H1 (cell line): ENCODE data around the gene EMD. TPM values are rescaled to one million over a fixed set of nuclear protein-coding genes. Genes with fewer than 3 reads are reported as not detected.

Experiments used
- CTCF ChIA-PET: fragments of 300-600 bp; sonication (Branson Sonifier 250); formaldehyde crosslinking; loops from one replicate; lab custom pipeline; 2021; ENCODE audit not compliant: partially characterized antibody; lab: Charles Lee
- POLR2A ChIA-PET: fragments of 300-600 bp; sonication (Branson Sonifier 250); formaldehyde crosslinking; loops from one replicate; lab custom pipeline; 2021; ENCODE audit warnings: inconsistent platforms; ENCODE audit not compliant: partially characterized antibody; lab: Charles Lee
- DNase-seq, 2 experiments: peaks; one replicate each; pipeline versions ENCODE4 v3.0.0 to v3.0.0-alpha.2; 2010 to 2022; ENCODE audit warnings: low spot score in 2 of 2, low read depth in 1 of 2, mixed read lengths in 1 of 2
- FAIRE-seq: peaks from 2 replicates; lab custom pipeline; 2011; peaks lifted over from hg19 to GRCh38; lab: Jason Lieb, UNC
- H2AFZ ChIP-seq: 2 replicates; pipeline ENCODE4 v1.8.1; 2012; ENCODE audit warnings: low read length, inconsistent platforms
- H2AK5ac ChIP-seq: 2 replicates; pipeline ENCODE4 v1.6.1; 2013; ENCODE audit warnings: low read depth, low read length
- H2BK120ac ChIP-seq: replicated peaks from 2 replicates; pipeline ENCODE3; 2013; ENCODE audit warnings: low read depth, low read length, inconsistent platforms
- H2BK12ac ChIP-seq: 2 replicates; pipeline ENCODE4 v1.6.1; 2013; ENCODE audit warnings: low read depth, low read length
- H2BK15ac ChIP-seq: 2 replicates; pipeline ENCODE4 v1.6.1; 2013; ENCODE audit warnings: low read length
- H2BK20ac ChIP-seq: 2 replicates; pipeline ENCODE4 v1.6.1; 2013; ENCODE audit warnings: low read length
- H2BK5ac ChIP-seq: 2 replicates; pipeline ENCODE4 v1.6.1; 2013; ENCODE audit warnings: low read depth, low read length
- H3K14ac ChIP-seq: 2 replicates; pipeline ENCODE4 v1.6.1; 2013; ENCODE audit warnings: inconsistent platforms; ENCODE audit not compliant: insufficient read length
- H3K18ac ChIP-seq: 2 replicates; pipeline ENCODE4 v1.6.1; 2013; ENCODE audit warnings: low read length; ENCODE audit errors: extremely low read depth
- H3K23ac ChIP-seq: 2 replicates; pipeline ENCODE4 v1.6.1; 2013; ENCODE audit warnings: inconsistent platforms; ENCODE audit not compliant: insufficient read length
- H3K23me2 ChIP-seq: 2 replicates; pipeline ENCODE4 v1.6.1; 2013; ENCODE audit warnings: low read depth, low read length
- H3K27ac ChIP-seq: 2 replicates; pipeline ENCODE4 v1.6.1; 2011; ENCODE audit warnings: low read depth, low read length, inconsistent platforms
- H3K27me3 ChIP-seq, 4 experiments: replicated peaks in 1 of 4; 1 replicate in 1 of 4; 2 replicates in 3 of 4; pipeline versions ENCODE4 v1.6.1 to v1.8.1; 2011 to 2013; ENCODE audit warnings: low read length in 3 of 4, mild to moderate bottlenecking in 3 of 4, inconsistent platforms in 2 of 4, mixed read lengths in 2 of 4, moderate library complexity in 1 of 4; ENCODE audit not compliant: control insufficient read depth in 3 of 4, insufficient read depth in 3 of 4; ENCODE audit errors: extremely low read depth in 1 of 4
- H3K36me3 ChIP-seq, 4 experiments: 2 replicates each; pipeline versions ENCODE4 v1.6.1 to v1.8.1; 2011 to 2013; ENCODE audit warnings: mild to moderate bottlenecking in 4 of 4, low read length in 3 of 4, moderate library complexity in 2 of 4, control low read depth in 1 of 4, inconsistent platforms in 1 of 4; ENCODE audit not compliant: insufficient read depth in 4 of 4, control insufficient read depth in 2 of 4
- H3K4ac ChIP-seq: replicated peaks from 2 replicates; pipeline ENCODE3; 2013; ENCODE audit warnings: low read length, low read depth, mixed read lengths, inconsistent platforms; ENCODE audit not compliant: insufficient read length
- H3K4me1 ChIP-seq, 4 experiments: replicated peaks in 1 of 4; 1 replicate in 1 of 4; 2 replicates in 3 of 4; pipeline versions ENCODE4 v1.6.1 to v1.8.1; 2011 to 2013; ENCODE audit warnings: low read length in 3 of 4, inconsistent platforms in 2 of 4, mixed read lengths in 1 of 4; ENCODE audit not compliant: insufficient read depth in 4 of 4, control insufficient read depth in 3 of 4
- H3K4me2 ChIP-seq, 2 experiments: 2 replicates each; pipeline versions ENCODE4 v1.6.1 to v1.8.1; 2011 to 2013; ENCODE audit warnings: low read depth in 2 of 2, low read length in 2 of 2, control low read depth in 1 of 2, inconsistent platforms in 1 of 2, mild to moderate bottlenecking in 1 of 2; ENCODE audit not compliant: insufficient read depth in 1 of 2
- H3K4me3 ChIP-seq, 4 experiments: fragments of 200-600, 300-600 bp in 1 of 4; sonication (generic), shearing (Covaris generic), sonication (Bioruptor Twin) in 1 of 4; 2 replicates each; pipeline versions ENCODE4 v1.5.1 to v1.8.1; 2011 to 2016; ENCODE audit warnings: low read length in 4 of 4, low read depth in 3 of 4, control low read depth in 2 of 4, inconsistent platforms in 2 of 4, mild to moderate bottlenecking in 2 of 4, mixed read lengths in 1 of 4, moderate library complexity in 1 of 4; ENCODE audit not compliant: insufficient read depth in 2 of 4; ENCODE audit errors: extremely low read depth in 1 of 4
- H3K56ac ChIP-seq: replicated peaks from 2 replicates; pipeline ENCODE3; 2013; ENCODE audit warnings: low read depth, mild to moderate bottlenecking, mixed read lengths, low read length, inconsistent platforms; ENCODE audit not compliant: insufficient read length
- H3K79me1 ChIP-seq: 2 replicates; pipeline ENCODE4 v1.6.1; 2013; ENCODE audit warnings: low read depth, low read length, control low read depth
- H3K79me2 ChIP-seq, 2 experiments: 2 replicates each; pipeline versions ENCODE4 v1.6.1 to v1.8.1; 2012 to 2013; ENCODE audit warnings: low read length in 2 of 2, mild to moderate bottlenecking in 2 of 2, inconsistent platforms in 1 of 2; ENCODE audit not compliant: insufficient read depth in 2 of 2, control insufficient read depth in 1 of 2
- H3K9ac ChIP-seq, 4 experiments: replicated peaks in 1 of 4; 1 replicate in 1 of 4; 2 replicates in 3 of 4; pipeline versions ENCODE4 v1.6.1 to v1.8.1; 2011 to 2013; ENCODE audit warnings: low read depth in 3 of 4, low read length in 3 of 4, control low read depth in 2 of 4, mild to moderate bottlenecking in 2 of 4, moderate library complexity in 2 of 4, inconsistent platforms in 1 of 4; ENCODE audit errors: extremely low read depth in 1 of 4
- H3K9me3 ChIP-seq, 2 experiments: 2 replicates each; pipeline versions ENCODE4 v1.6.1 to v1.8.1; 2012 to 2013; ENCODE audit warnings: mild to moderate bottlenecking in 2 of 2, moderate library complexity in 2 of 2, control low read depth in 1 of 2, inconsistent platforms in 1 of 2, low read depth in 1 of 2, low read length in 1 of 2, mixed read lengths in 1 of 2; ENCODE audit not compliant: insufficient read depth in 2 of 2
- H4K20me1 ChIP-seq, 2 experiments: replicated peaks in 1 of 2; 2 replicates each; pipeline versions ENCODE3 to v1.8.1; 2011 to 2013; ENCODE audit warnings: inconsistent platforms in 2 of 2, low read length in 2 of 2, mild to moderate bottlenecking in 1 of 2; ENCODE audit not compliant: insufficient read depth in 2 of 2, control insufficient read depth in 1 of 2
- H4K5ac ChIP-seq: 2 replicates; pipeline ENCODE4 v1.6.1; 2013; ENCODE audit warnings: low read length, low read depth, mixed read lengths, inconsistent platforms; ENCODE audit not compliant: insufficient read length
- H4K8ac ChIP-seq: 2 replicates; pipeline ENCODE4 v1.8.0; 2013; ENCODE audit warnings: mild to moderate bottlenecking, moderate library complexity, low read length, inconsistent platforms; ENCODE audit not compliant: insufficient read depth; ENCODE audit errors: extremely low read depth
- H4K91ac ChIP-seq: replicated peaks from 2 replicates; pipeline ENCODE3; 2013; ENCODE audit warnings: low read length, mixed read lengths, inconsistent platforms; ENCODE audit not compliant: insufficient read length
- ASH2L ChIP-seq: fragments of 200-600, 300-600 bp; sonication (generic); IDR thresholded peaks from one replicate; pipeline ENCODE4 v1.7.1; 2017; ENCODE audit warnings: low read length
- CBX5 ChIP-seq: fragments of 300-800, 300-1000 bp; sonication (generic); IDR thresholded peaks from 2 replicates; pipeline ENCODE4 v1.7.1; 2016; ENCODE audit warnings: antibody characterized with exemption, low read length, low read depth
- E2F6 ChIP-seq: IDR thresholded peaks from 2 replicates; pipeline ENCODE4 v1.6.1; 2012; ENCODE audit warnings: inconsistent platforms
- EGR1 ChIP-seq: IDR thresholded peaks from 2 replicates; pipeline ENCODE4 v1.6.1; 2011; ENCODE audit warnings: low read depth, low read length, borderline replicate concordance
- MAFK ChIP-seq: IDR thresholded peaks from 2 replicates; pipeline ENCODE4 v1.6.1; 2012; ENCODE audit warnings: low read depth, mild to moderate bottlenecking, improper control_type of control experiment, low read length
- POLR2A ChIP-seq, 2 experiments: IDR thresholded peaks; 1 replicate in 1 of 2; 2 replicates in 1 of 2; pipeline ENCODE4 v1.6.1; 2011; ENCODE audit warnings: low read depth in 2 of 2, low read length in 2 of 2, mild to moderate bottlenecking in 2 of 2; ENCODE audit errors: control extremely low read depth in 1 of 2
- SIRT6 ChIP-seq: IDR thresholded peaks from one replicate; pipeline ENCODE4 v1.7.1; 2012; ENCODE audit warnings: low read length, inconsistent platforms
- SRF ChIP-seq: IDR thresholded peaks from 2 replicates; pipeline ENCODE4 v1.6.1; 2011; ENCODE audit warnings: mild to moderate bottlenecking, low read depth, low read length, moderate library complexity
- TAF1 ChIP-seq: IDR thresholded peaks from 2 replicates; pipeline ENCODE4 v1.6.1; 2011; ENCODE audit warnings: mild to moderate bottlenecking, low read depth, low read length
- TBP ChIP-seq: IDR thresholded peaks from 2 replicates; pipeline ENCODE4 v1.6.1; 2011; ENCODE audit warnings: low read depth, low read length, improper control_type of control experiment
- TEAD4 ChIP-seq: IDR thresholded peaks from 2 replicates; pipeline ENCODE4 v1.6.1; 2012; ENCODE audit warnings: low read depth, low read length, inconsistent platforms, mixed read lengths
- YY1 ChIP-seq: IDR thresholded peaks from 2 replicates; pipeline ENCODE4 v1.6.1; 2011; ENCODE audit warnings: low read depth, mild to moderate bottlenecking, low read length
- WGBS, 2 experiments: shearing (Covaris generic) in 1 of 2; methylation state at CpG; one replicate each; pipeline versions ENCODE4 v1.1.6 to v1.1.7; 2013 to 2015; ENCODE audit warnings: low lambda C conversion rate in 2 of 2, mixed read lengths in 2 of 2, inconsistent platforms in 1 of 2, low coverage in 1 of 2, missing lambda C conversion rate in 1 of 2; ENCODE audit not compliant: insufficient replicate concordance in 2 of 2, insufficient coverage in 1 of 2, insufficient read length in 1 of 2; ENCODE audit errors: extremely low coverage in 1 of 2, missing lambda C conversion rate in 1 of 2; 5-methylcytosine and 5-hydroxymethylcytosine counted together
- polyA plus RNA-seq, 7 experiments: library from polyadenylated mRNA; depleted of rRNA in 3 of 7; stranded (reverse) in 5 of 7; unstranded in 2 of 7; fragments of >200 nt in 5 of 7; fragments of 200-250 nt in 2 of 7; gene quantifications; 1 replicate in 5 of 7; 2 replicates in 1 of 7; 4 replicates in 1 of 7; pipeline versions ENCODE4 v1.2.1 to v1.2.3, GENCODE V29; 2011 to 2013; ENCODE audit warnings: missing spikeins in 2 of 7, mixed read lengths in 2 of 7
- total RNA-seq: library from RNA; stranded (reverse); fragmentation: NEBNext Ultra II Directional; extraction: Animal tissue kit (Norgen Biotek cat#: 25700); gene quantifications from 2 replicates; pipeline ENCODE4 v1.2.1, GENCODE V29; 2021

Gene EMD
- total and polyA plus RNA-seq, 2 of the 8 experiments (the other 6 are each of a cell fraction or from before 2014, with no cell fraction given), result 45.5 to 109 TPM

- no peak overlapping the region for H4K5ac ChIP-seq
- no peak overlapping the region for H3K9ac ChIP-seq
- no peak overlapping the region for H2AK5ac ChIP-seq
- H3K36me3 ChIP-seq, result 0 out of 8 replicates have a peak, but pooled peaks cover 0 to 3% (median 0%) of the 10 kb centered on the region in 4 experiments
- 97% methylated on average over 9 of the region's 19 CpGs; no CpG with 5 or more reads in 1 of the 2 experiments for WGBS, 2 experiments
- no peaks in the 10 kb centered on the region for H3K79me1 ChIP-seq
- CTCF ChIA-PET, result no interaction called here
- H3K79me2 ChIP-seq, result no peaks in the 10 kb centered on the region
- H4K91ac ChIP-seq, result no peak overlapping the region
- H3K18ac ChIP-seq, result no peak overlapping the region
- H2BK15ac ChIP-seq, result no peak overlapping the region
- POLR2A ChIA-PET, result interaction anchor here (1.2 to 8.7 kb wide), 2 partner anchors 13 to 20 kb away, joined by 3 to 76 read pairs; partner anchors contain the start of gene RPL10
- H3K23me2 ChIP-seq, result no peaks in the 10 kb centered on the region
- no peak for FAIRE-seq
- no peak overlapping the region for H3K4ac ChIP-seq
- H3K4me3 ChIP-seq, result no peak overlapping the region
- H3K56ac ChIP-seq, result no peak overlapping the region
- H2AFZ ChIP-seq, result no peak overlapping the region
- H4K20me1 ChIP-seq, result no peaks in the 10 kb centered on the region
- no peak overlapping the region for H2BK20ac ChIP-seq
- H2BK120ac ChIP-seq, result no peak overlapping the region
- H3K27ac ChIP-seq, result no peak overlapping the region
- no peak overlapping the region; the same call in 1 of the 2 replicates for H4K8ac ChIP-seq
- no peaks in the 10 kb centered on the region for H3K4me1 ChIP-seq
- H3K27me3 ChIP-seq, result no peaks in the 10 kb centered on the region
- H2BK5ac ChIP-seq, result no peak overlapping the region
- H3K14ac ChIP-seq, result no peak overlapping the region
- no peak for DNase-seq
- no peaks in the 10 kb centered on the region for H3K9me3 ChIP-seq
- no peak overlapping the region for H3K23ac ChIP-seq
- H2BK12ac ChIP-seq, result no peak overlapping the region
- H3K4me2 ChIP-seq, result no peak overlapping the region
- TF ChIP-seq TBP (no peak), POLR2A (IDR thresholded peaks at IDR 0.05; ENCODE audit: control extremely low read depth in 1 of 2, low read depth in 2 of 2, low read length in 2 of 2) (no peak), SIRT6 (no peak), CBX5 (no peak), MAFK (no peak), TAF1 (no peak), EGR1 (no peak), TEAD4 (no peak), YY1 (no peak), ASH2L (no peak), SRF (no peak), E2F6 (no peak)
Measured at GRCh38 chrX:154419688-154420401, 40.8 kb downstream of the EMD start.
